ENCODE data around the gene STT3A. TPM values are rescaled to one million over a fixed set of nuclear protein-coding genes. Genes with fewer than 3 reads are reported as not detected.

STT3A gene
- polyA plus RNA-seq, 3 donors = 27.4 to 75.3 (median 54.2) TPM

- no peaks in the 10 kb centered on the region for H4K20me1 ChIP-seq (ENCODE audit: insufficient read depth, low read length)
- no CpG with 5 or more reads among the region's 2 CpGs for WGBS (ENCODE audit: insufficient coverage)
Measured at GRCh38 chr11:125671561-125671960, 78.9 kb downstream of the STT3A start.

More at GRCh38 chr11:125671561-125671960, 78.9 kb downstream of the STT3A start:
- no peaks in the 10 kb centered on the region for H3K4me1 Mint-ChIP-seq
- Histone ChIP-seq H3K4me2 (replicated peaks; ENCODE audit: extremely low read depth, low read length, poor library complexity, severe bottlenecking) (no peak overlapping the region), H3K9ac (ENCODE audit: insufficient read depth, low read length, poor library complexity, severe bottlenecking) (no peak overlapping the region), H2AFZ (ENCODE audit: insufficient read depth, low read depth, low read length, poor library complexity, severe bottlenecking) (no peak overlapping the region), H3K4me3 (replicated peaks in 1 of 3; ENCODE audit: low read depth in 2 of 3, low read length in 3 of 3) (no peak overlapping the region), H3K36me3 (replicated peaks in 1 of 2; ENCODE audit: control insufficient read depth in 1 of 2, insufficient read depth in 2 of 2, low read length in 2 of 2) (peaks cover 3 to 29% of the 10 kb centered on the region in 2 donors), H3K9me3 (replicated peaks in 1 of 2; ENCODE audit: control insufficient read depth in 1 of 2, insufficient read depth in 1 of 2, low read length in 2 of 2) (no peaks in the 10 kb centered on the region), H3K79me2 (ENCODE audit: insufficient read depth, low read length) (no peaks in the 10 kb centered on the region), H3K4me1 (ENCODE audit: control insufficient read depth in 1 of 2, insufficient read depth in 2 of 2, low read length in 2 of 2) (no peaks in the 10 kb centered on the region), H3K27me3 (ENCODE audit: control insufficient read depth in 2 of 2, insufficient read depth in 2 of 2, low read length in 2 of 2) (no peaks in the 10 kb centered on the region), H3K27ac (ENCODE audit: low read depth in 1 of 2, low read length in 2 of 2) (no peak overlapping the region)
- no peaks in the 10 kb centered on the region for H3K27me3 Mint-ChIP-seq (ENCODE audit: low read depth in 3 of 3)
- intact Hi-C loops (cut with micrococcal nuclease) = no loop called here
- H3K36me3 Mint-ChIP-seq = peaks cover 26 to 37% of the 10 kb centered on the region in 2 donors
- H3K9me3 Mint-ChIP-seq = peaks cover 0 to 2% (median 0%) of the 10 kb centered on the region in 7 donors
- DNase-seq = no peak
- no peak for TF ChIP-seq CTCF (IDR thresholded peaks at IDR 0.05)
- no peak overlapping the region for H3K4me3 Mint-ChIP-seq
- no peak overlapping the region for H3K27ac Mint-ChIP-seq

Small RNA genes lying within 50 kb of the gene (small RNA-seq; reads per million reads assigned to genes)
- gene RNU2-35P (ENCODE audit: insufficient read length, low read depth) = not detected
- not detected for gene RNU6-1156P (ENCODE audit: insufficient read length, low read depth)

Other genes with a start within 250 kb of the STT3A start
- 1 to 10 TPM in 1 of 3 donors, under 1 TPM in 2; 0.52 to 1.4 (median 0.55) TPM for gene FEZ1, start 96.6 kb upstream of the STT3A start, polyA plus RNA-seq
- 10 to 100 TPM; 17.2 to 46.9 (median 44.7) TPM for gene EI24, start 23.4 kb upstream of the STT3A start, polyA plus RNA-seq
- under 1 TPM; 0.18 to 0.55 (median 0.43) TPM for gene CHEK1, start 32.3 kb downstream of the STT3A start, polyA plus RNA-seq
- not detected for gene ACRV1, start 88.0 kb downstream of the STT3A start, polyA plus RNA-seq
- not detected for gene PATE1, start 153.4 kb downstream of the STT3A start, polyA plus RNA-seq
- not detected for gene PATE2, start 186.0 kb downstream of the STT3A start, polyA plus RNA-seq
- gene PATE3, start 195.3 kb downstream of the STT3A start, polyA plus RNA-seq = not detected
- not detected for gene PATE4, start 240.5 kb downstream of the STT3A start, polyA plus RNA-seq